GM23338 (cell line): ENCODE measurements around the gene WIPI1. TPM values are rescaled to one million over a fixed set of nuclear protein-coding genes. Genes with fewer than 3 reads are reported as not detected.

Experiments
- ATAC-seq: fragments of 200-7000 bp; cut with Tn5 transposase; 3 replicates; pipeline ENCODE4 v1.9.1; 2020
- DNase-seq: peaks from one replicate; pipeline ENCODE4 v3.0.0-alpha.2; 2015; ENCODE audit warnings: low spot score
- H2AFZ ChIP-seq: fragments of 200-600 bp; sonication (generic); 2 replicates; pipeline ENCODE4 v1.8.0; 2016; ENCODE audit warnings: antibody characterized with exemption, mild to moderate bottlenecking, moderate library complexity
- H3F3A ChIP-seq: fragments of 200-600 bp; sonication (generic); replicated peaks from 2 replicates; pipeline ENCODE4 v1.8.0; 2017; ENCODE audit warnings: antibody characterized with exemption, mixed run types, low read depth
- H3K27ac ChIP-seq: fragments of 200-600 bp; sonication (generic); 2 replicates; pipeline ENCODE4 v1.6.1; 2016; ENCODE audit warnings: low read depth
- H3K27me3 ChIP-seq: fragments of 200-600 bp; sonication (generic); 2 replicates; pipeline ENCODE4 v1.8.0; 2016; ENCODE audit warnings: mild to moderate bottlenecking, mixed run types, moderate library complexity; ENCODE audit not compliant: insufficient read depth
- H3K36me3 ChIP-seq: fragments of 200-600 bp; sonication (generic); 2 replicates; pipeline ENCODE4 v1.8.0; 2016; ENCODE audit warnings: mild to moderate bottlenecking; ENCODE audit not compliant: insufficient read depth
- H3K4me1 ChIP-seq: fragments of 200-600 bp; sonication (generic); 2 replicates; pipeline ENCODE4 v1.8.0; 2016; ENCODE audit warnings: mild to moderate bottlenecking, moderate library complexity; ENCODE audit not compliant: insufficient read depth
- H3K4me2 ChIP-seq: fragments of 200-600 bp; sonication (generic); 2 replicates; pipeline ENCODE4 v1.7.1; 2017; ENCODE audit warnings: mixed run types
- H3K4me3 ChIP-seq: fragments of 200-600 bp; sonication (generic); 2 replicates; pipeline ENCODE4 v1.6.1; 2016; ENCODE audit warnings: mixed run types
- H3K79me2 ChIP-seq: fragments of 200-600 bp; sonication (generic); replicated peaks from 2 replicates; pipeline ENCODE4 v1.8.0; 2017; ENCODE audit warnings: mild to moderate bottlenecking; ENCODE audit not compliant: insufficient read depth
- H3K9me2 ChIP-seq: fragments of 200-600 bp; sonication (generic); 2 replicates; pipeline ENCODE4 v1.8.0; 2017; ENCODE audit not compliant: insufficient read depth
- H4K20me1 ChIP-seq: fragments of 200-600 bp; sonication (generic); replicated peaks from 2 replicates; pipeline ENCODE4 v1.8.0; 2017; ENCODE audit warnings: mild to moderate bottlenecking; ENCODE audit not compliant: insufficient read depth
- H3K27ac Mint-ChIP-seq: 2 replicates; pipeline ENCODE4 v1.8.0; 2020; ENCODE audit warnings: inconsistent platforms, mild to moderate bottlenecking, moderate library complexity, mixed read lengths
- H3K27me3 Mint-ChIP-seq: 3 replicates; pipeline ENCODE4 v1.8.0; 2022; ENCODE audit warnings: low read depth, mild to moderate bottlenecking, moderate library complexity, mixed read lengths, inconsistent platforms; ENCODE audit not compliant: insufficient read depth, poor library complexity
- H3K36me3 Mint-ChIP-seq: 3 replicates; pipeline ENCODE4 v1.8.0; 2021; ENCODE audit warnings: low read depth, mild to moderate bottlenecking, inconsistent platforms, moderate library complexity, mixed read lengths
- H3K4me1 Mint-ChIP-seq: 3 replicates; pipeline ENCODE4 v1.8.0; 2020; ENCODE audit warnings: mild to moderate bottlenecking, inconsistent platforms, mixed read lengths
- H3K4me3 Mint-ChIP-seq: 3 replicates; pipeline ENCODE4 v1.8.0; 2021; ENCODE audit warnings: moderate library complexity, mild to moderate bottlenecking, inconsistent platforms, mixed read lengths
- H3K9me3 Mint-ChIP-seq: 3 replicates; pipeline ENCODE4 v1.8.0; 2020; ENCODE audit warnings: moderate library complexity, mild to moderate bottlenecking, inconsistent platforms, mixed read lengths
- CREB1 ChIP-seq: fragments of 250-450 bp; sonication (Bioruptor Pico); IDR thresholded peaks from 2 replicates; pipeline ENCODE4 v1.5.0; 2020; ENCODE audit warnings: low read depth, mild to moderate bottlenecking, moderate library complexity
- CTCF ChIP-seq, 2 experiments: fragments of 200-600 bp in 1 of 2; sonication (generic) in 1 of 2; conservative IDR thresholded peaks; 2 replicates each; pipeline versions ENCODE4 v1.5.1 to v1.6.1; 2016 to 2017; ENCODE audit warnings: antibody characterized with exemption in 2 of 2, low read depth in 2 of 2, mild to moderate bottlenecking in 2 of 2, moderate library complexity in 1 of 2
- EZH2 ChIP-seq: fragments of 200-600 bp; sonication (generic); IDR thresholded peaks from one replicate; pipeline ENCODE4 v1.8.0; 2017; ENCODE audit warnings: antibody characterized with exemption, mild to moderate bottlenecking, low read depth; ENCODE audit not compliant: unreplicated experiment
- EZH2phosphoT487 ChIP-seq: fragments of 200-600 bp; sonication (generic); IDR thresholded peaks from one replicate; pipeline ENCODE4 v1.8.1; 2018; ENCODE audit warnings: antibody characterized with exemption; ENCODE audit not compliant: unreplicated experiment
- JUNB ChIP-seq: IDR thresholded peaks from one replicate; pipeline ENCODE4 v1.6.1; 2016; ENCODE audit warnings: antibody characterized with exemption; ENCODE audit not compliant: unreplicated experiment
- NANOG ChIP-seq: IDR thresholded peaks from 2 replicates; pipeline ENCODE4 v1.6.1; 2016; ENCODE audit warnings: antibody characterized with exemption, borderline replicate concordance
- POLR2AphosphoS5 ChIP-seq: IDR thresholded peaks from 2 replicates; pipeline ENCODE4 v1.6.1; 2016; ENCODE audit warnings: antibody characterized with exemption, low read depth
- REST ChIP-seq: IDR thresholded peaks from one replicate; pipeline ENCODE4 v1.6.1; 2018; ENCODE audit warnings: antibody characterized with exemption; ENCODE audit not compliant: unreplicated experiment
- STAT1 ChIP-seq: IDR thresholded peaks from one replicate; pipeline ENCODE4 v1.6.1; 2016; ENCODE audit warnings: antibody characterized with exemption; ENCODE audit not compliant: unreplicated experiment
- ZNF114 ChIP-seq: fragments of 250-450 bp; sonication (Bioruptor Pico); IDR thresholded peaks from 2 replicates; pipeline ENCODE4 v1.5.0; 2020; ENCODE audit warnings: mild to moderate bottlenecking, moderate library complexity
- ZNF331 ChIP-seq: fragments of 250-450 bp; sonication (Bioruptor Pico); IDR thresholded peaks from 2 replicates; pipeline ENCODE4 v1.5.0; 2020; ENCODE audit warnings: low read depth, mild to moderate bottlenecking, moderate library complexity
- ZNF462 ChIP-seq: fragments of 250-450 bp; sonication (Bioruptor Pico); IDR thresholded peaks from 2 replicates; pipeline ENCODE4 v1.5.0; 2020; ENCODE audit warnings: mild to moderate bottlenecking, moderate library complexity
- polyA plus RNA-seq: library from polyadenylated mRNA; unstranded; fragments of >200 nt; fragmentation: Nextera tagmentation; extraction: Ambion mirVana; gene quantifications from 2 replicates; pipeline ENCODE4 v1.2.1, GENCODE V29; 2016
- total RNA-seq: library from RNA; depleted of rRNA; stranded (reverse); fragments of >200 nt; shearing (Covaris generic); gene quantifications from 2 replicates; pipeline ENCODE4 v1.2.3, GENCODE V29; 2014
- TF ChIP-seq, protein P1 (sequence below): IDR thresholded peaks from 2 replicates; pipeline ENCODE4 v1.6.1; 2016; ENCODE audit warnings: antibody characterized with exemption

WIPI1 gene
- total and polyA plus RNA-seq, 2 experiments from 2014 or later: 24.1 to 29.3 TPM

- no peak for DNase-seq
- no peak for ATAC-seq
Observed at GRCh38 chr17:68491381-68492231, 34.3 kb upstream of the WIPI1 start.

More at GRCh38 chr17:68491381-68492231, 34.3 kb upstream of the WIPI1 start:
- Mint-ChIP-seq H3K27ac (no peak overlapping the region), H3K9me3 (peaks cover 8% of the 10 kb centered on the region), H3K4me3 (no peak overlapping the region), H3K4me1 (no peaks in the 10 kb centered on the region; the same call in 2 of the 3 replicates), H3K27me3 (peaks cover 12% of the 10 kb centered on the region), H3K36me3 (peaks cover 5% of the 10 kb centered on the region; the same call in 2 of the 3 replicates)
- Histone ChIP-seq H3K27ac (no peak overlapping the region), H3K4me1 (no peaks in the 10 kb centered on the region; the same call in 1 of the 2 replicates), H3K4me2 (no peak overlapping the region), H2AFZ (peak overlapping the region; percentile 10; the same call in 1 of the 2 replicates), H3K36me3 (no peaks in the 10 kb centered on the region), H3K27me3 (no peaks in the 10 kb centered on the region), H3K79me2 (no peaks in the 10 kb centered on the region), H4K20me1 (no peaks in the 10 kb centered on the region), H3K4me3 (no peak overlapping the region), H3K9me2 (no peaks in the 10 kb centered on the region), H3F3A (0 out of 2 replicates have a peak, but pooled peaks cover 3% of the 10 kb centered on the region)
- TF ChIP-seq, protein P1, sequence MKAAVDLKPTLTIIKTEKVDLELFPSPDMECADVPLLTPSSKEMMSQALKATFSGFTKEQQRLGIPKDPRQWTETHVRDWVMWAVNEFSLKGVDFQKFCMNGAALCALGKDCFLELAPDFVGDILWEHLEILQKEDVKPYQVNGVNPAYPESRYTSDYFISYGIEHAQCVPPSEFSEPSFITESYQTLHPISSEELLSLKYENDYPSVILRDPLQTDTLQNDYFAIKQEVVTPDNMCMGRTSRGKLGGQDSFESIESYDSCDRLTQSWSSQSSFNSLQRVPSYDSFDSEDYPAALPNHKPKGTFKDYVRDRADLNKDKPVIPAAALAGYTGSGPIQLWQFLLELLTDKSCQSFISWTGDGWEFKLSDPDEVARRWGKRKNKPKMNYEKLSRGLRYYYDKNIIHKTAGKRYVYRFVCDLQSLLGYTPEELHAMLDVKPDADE: no peak
- TF ChIP-seq EZH2 (no peak), CREB1 (CRISPR knock-in tag) (no peak), REST (no peak), POLR2AphosphoS5 (no peak), NANOG (no peak), ZNF462 (CRISPR knock-in tag) (no peak), ZNF331 (no peak), ZNF114 (CRISPR knock-in tag) (no peak), EZH2phosphoT487 (no peak), CTCF (conservative IDR thresholded peaks at IDR 0.05; ENCODE audit: low read depth in 2 of 2) (no peak), STAT1 (no peak), JUNB (no peak)
